ENCODE data around the gene ADCYAP1R1. TPM values are rescaled to one million over a fixed set of nuclear protein-coding genes. Genes with fewer than 3 reads are reported as not detected.

Gene ADCYAP1R1
- total and polyA plus RNA-seq, 5 experiments from 2014 or later = not detected

- peak in 1 of 10 donors; percentile 9 for DNase-seq
- H3K27me3 Mint-ChIP-seq = peaks cover 9 to 32% (median 14%) of the 10 kb centered on the region in 5 donors
- H3K27ac Mint-ChIP-seq = no peak overlapping the region
- ATAC-seq = no peak
- no peaks in the 10 kb centered on the region for H3K9me3 Mint-ChIP-seq
- POLR2A ChIA-PET = no interaction called here
- H3K4me3 Mint-ChIP-seq = no peak overlapping the region
- H3K4me1 Mint-ChIP-seq = no peaks in the 10 kb centered on the region
- no peaks in the 10 kb centered on the region for H3K36me3 Mint-ChIP-seq
Measured at GRCh38 chr7:31083210-31083786, 31.2 kb downstream of the ADCYAP1R1 start.

GRCh38 chr7:31084226-31084625, 32.1 kb downstream of the ADCYAP1R1 start:
- H3K27me3 Mint-ChIP-seq = peaks cover 9 to 26% (median 14%) of the 10 kb centered on the region in 5 donors
- no peak overlapping the region for H3K27ac Mint-ChIP-seq
- POLR2A ChIA-PET = no interaction called here
- no peak overlapping the region for H3K4me3 Mint-ChIP-seq
- ATAC-seq (no peak), DNase-seq (peak in 1 of 10 donors; percentile 23)
- no peaks in the 10 kb centered on the region for H3K36me3 Mint-ChIP-seq
- no peaks in the 10 kb centered on the region for H3K4me1 Mint-ChIP-seq
- H3K9me3 Mint-ChIP-seq = no peaks in the 10 kb centered on the region

GRCh38 chr7:31087351-31087750, 35.2 kb downstream of the ADCYAP1R1 start:
- Mint-ChIP-seq H3K36me3 (no peaks in the 10 kb centered on the region), H3K27me3 (peaks cover 0 to 16% (median 5%) of the 10 kb centered on the region in 5 donors), H3K27ac (no peak overlapping the region), H3K4me1 (no peaks in the 10 kb centered on the region), H3K9me3 (no peaks in the 10 kb centered on the region), H3K4me3 (no peak overlapping the region)
- POLR2A ChIA-PET = no interaction called here
- ATAC-seq (no peak), DNase-seq (peak in 1 of 10 donors; percentile 38)

- Mint-ChIP-seq H3K4me3 (no peak overlapping the region), H3K9me3 (no peaks in the 10 kb centered on the region), H3K27me3 (peaks cover 3 to 25% (median 7%) of the 10 kb centered on the region in 5 donors), H3K36me3 (no peaks in the 10 kb centered on the region), H3K27ac (no peak overlapping the region), H3K4me1 (no peaks in the 10 kb centered on the region)
- no peak for DNase-seq
- no peak for ATAC-seq
- POLR2A ChIA-PET = no interaction called here
Measured at GRCh38 chr7:31091924-31092434, 39.9 kb downstream of the ADCYAP1R1 start.

- Mint-ChIP-seq H3K4me1 (no peaks in the 10 kb centered on the region), H3K27ac (no peak overlapping the region), H3K36me3 (no peaks in the 10 kb centered on the region), H3K4me3 (no peak overlapping the region), H3K9me3 (no peaks in the 10 kb centered on the region), H3K27me3 (peaks cover 4 to 28% (median 10%) of the 10 kb centered on the region in 5 donors)
- POLR2A ChIA-PET = no interaction called here
- no peak for DNase-seq
- ATAC-seq = no peak
Measured at GRCh38 chr7:31092606-31093005, 40.5 kb downstream of the ADCYAP1R1 start.

- Mint-ChIP-seq H3K9me3 (no peaks in the 10 kb centered on the region), H3K27ac (no peak overlapping the region), H3K27me3 (peaks cover 4 to 28% (median 10%) of the 10 kb centered on the region in 5 donors), H3K36me3 (no peaks in the 10 kb centered on the region), H3K4me1 (no peaks in the 10 kb centered on the region), H3K4me3 (no peak overlapping the region)
- no peak for ATAC-seq
- peak in 1 of 10 donors; percentile 6 for DNase-seq
- POLR2A ChIA-PET = no interaction called here
Measured at GRCh38 chr7:31093282-31093681, 41.2 kb downstream of the ADCYAP1R1 start.

- H3K4me1 Mint-ChIP-seq = no peaks in the 10 kb centered on the region
- H3K27me3 Mint-ChIP-seq = peaks cover 4 to 28% (median 10%) of the 10 kb centered on the region in 5 donors
- no peak overlapping the region for H3K27ac Mint-ChIP-seq
- H3K36me3 Mint-ChIP-seq = no peaks in the 10 kb centered on the region
- POLR2A ChIA-PET = no interaction called here
- peak in 1 of 10 donors; percentile 2 for DNase-seq
- no peak for ATAC-seq
- H3K4me3 Mint-ChIP-seq = no peak overlapping the region
- H3K9me3 Mint-ChIP-seq = no peaks in the 10 kb centered on the region
Measured at GRCh38 chr7:31094271-31094670, 42.2 kb downstream of the ADCYAP1R1 start.

GRCh38 chr7:31095286-31096197, 43.4 kb downstream of the ADCYAP1R1 start:
- POLR2A ChIA-PET = no interaction called here

GRCh38 chr7:31096198-31096876, 44.2 kb downstream of the ADCYAP1R1 start:
- ATAC-seq (no peak), DNase-seq (peak in 1 of 10 donors; percentile 10)
- no peaks in the 10 kb centered on the region for H3K4me1 Mint-ChIP-seq
- POLR2A ChIA-PET = no interaction called here
- H3K9me3 Mint-ChIP-seq = peaks cover 0 to 2% (median 0%) of the 10 kb centered on the region in 9 donors
- peaks cover 6 to 25% (median 8%) of the 10 kb centered on the region in 5 donors for H3K27me3 Mint-ChIP-seq
- no peak overlapping the region for H3K4me3 Mint-ChIP-seq
- H3K27ac Mint-ChIP-seq = no peak overlapping the region
- no peaks in the 10 kb centered on the region for H3K36me3 Mint-ChIP-seq

More at GRCh38 chr7:31095286-31096197, 43.4 kb downstream of the ADCYAP1R1 start:
- H3K36me3 Mint-ChIP-seq = no peaks in the 10 kb centered on the region
- H3K4me1 Mint-ChIP-seq = no peaks in the 10 kb centered on the region
- peaks cover 0 to 2% (median 0%) of the 10 kb centered on the region in 9 donors for H3K9me3 Mint-ChIP-seq
- H3K27ac Mint-ChIP-seq = no peak overlapping the region
- no peak overlapping the region for H3K4me3 Mint-ChIP-seq
- peaks cover 6 to 28% (median 8%) of the 10 kb centered on the region in 5 donors for H3K27me3 Mint-ChIP-seq
- DNase-seq (peak in 2 of 10 donors; percentile 10 to 49), ATAC-seq (no peak)

- ATAC-seq (no peak), DNase-seq (peak in 1 of 10 donors; percentile 3)
- Mint-ChIP-seq H3K36me3 (no peaks in the 10 kb centered on the region), H3K27me3 (peaks cover 5 to 24% (median 8%) of the 10 kb centered on the region in 5 donors), H3K9me3 (peaks cover 0 to 2% (median 0%) of the 10 kb centered on the region in 9 donors), H3K27ac (no peak overlapping the region), H3K4me3 (no peak overlapping the region), H3K4me1 (no peaks in the 10 kb centered on the region)
- POLR2A ChIA-PET = no interaction called here
Measured at GRCh38 chr7:31096877-31097258, 44.8 kb downstream of the ADCYAP1R1 start.

- H3K4me3 Mint-ChIP-seq = no peak overlapping the region
- DNase-seq (peak in 1 of 10 donors; percentile 7), ATAC-seq (no peak)
- no peak overlapping the region for H3K27ac Mint-ChIP-seq
- H3K9me3 Mint-ChIP-seq = peaks cover 0 to 2% (median 0%) of the 10 kb centered on the region in 9 donors
- H3K4me1 Mint-ChIP-seq = no peaks in the 10 kb centered on the region
- POLR2A ChIA-PET = no interaction called here
- H3K36me3 Mint-ChIP-seq = no peaks in the 10 kb centered on the region
- H3K27me3 Mint-ChIP-seq = peaks cover 4 to 22% (median 10%) of the 10 kb centered on the region in 5 donors
Measured at GRCh38 chr7:31098642-31099360, 46.7 kb downstream of the ADCYAP1R1 start.
